CD4-positive, alpha-beta T cell (primary cell): ENCODE data around the gene CBX2. TPM values are rescaled to one million over a fixed set of nuclear protein-coding genes. Genes with fewer than 3 reads are reported as not detected.
A peak's percentile ranks its signal among the peaks of the same experiment; 100 is the strongest.

Source experiments
- ATAC-seq: fragments of 200-7000 bp; cut with Tn5 transposase; one replicate; pipeline ENCODE4 v1.10.0; 2022; ENCODE audit warnings: mild to moderate bottlenecking; ENCODE audit not compliant: poor library complexity
- CTCF ChIA-PET: fragments of 350-600 bp; sonication (Branson Sonifier 250); formaldehyde crosslinking; loops from one replicate; lab custom pipeline; 2021; ENCODE audit warnings: antibody characterized with exemption, inconsistent platforms; lab: Charles Lee
- POLR2A ChIA-PET: fragments of 350-600 bp; sonication (Branson Sonifier 250); formaldehyde crosslinking; loops from one replicate; lab custom pipeline; 2021; ENCODE audit warnings: antibody characterized with exemption, inconsistent platforms; lab: Charles Lee
- DNase-seq, 14 experiments: peaks; one replicate each; pipeline ENCODE4 v3.0.0-alpha.2; 2013 to 2020; ENCODE audit warnings: mixed read lengths in 2 of 14
- H3K27ac ChIP-seq, 2 donors: one replicate each; pipeline versions ENCODE4 v1.5.1 to v1.7.0; 2013; ENCODE audit warnings: low read length in 2 of 2, low read depth in 1 of 2, mild to moderate bottlenecking in 1 of 2
- H3K27me3 ChIP-seq, 2 experiments: 1 replicate in 1 of 2; 2 replicates in 1 of 2; pipeline versions ENCODE4 v1.6.1 to v1.7.0; 2013; ENCODE audit warnings: low read length in 2 of 2, control low read depth in 1 of 2, mild to moderate bottlenecking in 1 of 2, moderate library complexity in 1 of 2; ENCODE audit not compliant: insufficient read depth in 2 of 2, control insufficient read depth in 1 of 2
- H3K36me3 ChIP-seq: one replicate; pipeline ENCODE4 v1.6.1; 2013; ENCODE audit warnings: low read length, control low read depth; ENCODE audit not compliant: insufficient read depth
- H3K4me1 ChIP-seq: one replicate; pipeline ENCODE4 v1.6.1; 2013; ENCODE audit warnings: low read length, control low read depth; ENCODE audit not compliant: insufficient read depth
- H3K4me3 ChIP-seq: one replicate; pipeline ENCODE4 v1.5.1; 2013; ENCODE audit warnings: mild to moderate bottlenecking, low read length, moderate library complexity
- H3K9me3 ChIP-seq, 2 experiments: 1 replicate in 1 of 2; 2 replicates in 1 of 2; pipeline versions ENCODE4 v1.6.1 to v1.7.0; 2013; ENCODE audit warnings: low read length in 2 of 2, mild to moderate bottlenecking in 2 of 2, control low read depth in 1 of 2, moderate library complexity in 1 of 2; ENCODE audit not compliant: control insufficient read depth in 1 of 2, insufficient read depth in 1 of 2
- H3K27ac Mint-ChIP-seq: one replicate; pipeline ENCODE4 v1.8.0; 2020; ENCODE audit warnings: mixed read lengths
- H3K27me3 Mint-ChIP-seq: one replicate; pipeline ENCODE4 v1.8.0; 2021; ENCODE audit warnings: mixed read lengths
- H3K36me3 Mint-ChIP-seq: one replicate; pipeline ENCODE4 v1.8.0; 2021; ENCODE audit warnings: low read depth, mixed read lengths
- H3K4me1 Mint-ChIP-seq: one replicate; pipeline ENCODE4 v1.8.0; 2021; ENCODE audit warnings: low read depth, mixed read lengths
- H3K4me3 Mint-ChIP-seq: one replicate; pipeline ENCODE4 v1.8.0; 2020; ENCODE audit warnings: mild to moderate bottlenecking, mixed read lengths
- H3K9me3 Mint-ChIP-seq: one replicate; pipeline ENCODE4 v1.8.0; 2020; ENCODE audit warnings: mixed read lengths
- intact Hi-C, 2 experiments: fragments of 100-400 bp; cut with DNase I in 1 of 2; cut with micrococcal nuclease in 1 of 2; formaldehyde crosslinking; loops; one replicate each; pipeline versions ENCODE4 v1.15.1 to v1.9.0; 2023 to 2025; cut with DNase I, micrococcal nuclease
- total RNA-seq, 174 experiments: library from RNA in 2 of 174; stranded (reverse) in 2 of 174; gene quantifications; one replicate each; pipeline ENCODE4 v1.2.3 and lab custom pipeline; 2021 to 2026
- TF ChIP-seq, protein P1 (sequence below): fragments of 200-600 bp; IDR thresholded peaks from one replicate; pipeline ENCODE4 v1.8.0; 2022; ENCODE audit warnings: antibody characterized with exemption, mild to moderate bottlenecking

CBX2 gene
- total RNA-seq, 2 experiments from 2014 or later = 0.31 TPM; not detected in 1

DNA sequence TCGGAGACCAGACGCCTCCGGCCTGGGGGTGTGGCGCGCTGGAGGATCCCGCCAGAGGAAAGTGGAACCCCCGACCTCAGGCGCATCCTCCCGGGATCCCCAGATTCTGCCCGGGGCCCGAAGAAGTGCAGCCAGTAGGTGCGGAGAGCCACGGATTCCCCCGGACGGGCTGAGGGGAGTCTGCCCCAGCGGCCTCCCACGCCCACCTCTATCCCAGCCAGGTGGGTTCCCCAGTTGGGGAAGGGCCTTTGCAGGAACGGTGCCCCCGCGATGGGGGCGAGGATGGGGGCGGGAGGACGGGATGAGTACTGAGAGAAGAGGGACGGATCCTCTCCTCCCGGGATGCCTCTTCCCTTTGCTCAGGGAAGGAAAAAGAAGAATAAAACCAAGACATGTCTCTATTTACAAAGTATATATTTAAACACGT lies 13.8 kb downstream of the CBX2 start:
- Histone ChIP-seq H3K27ac (no peak overlapping the region), H3K27me3 (peaks cover 54 to 66% of the 10 kb centered on the region in 2 experiments), H3K36me3 (peaks cover 7% of the 10 kb centered on the region), H3K4me3 (no peak overlapping the region), H3K9me3 (peaks cover 0 to 29% of the 10 kb centered on the region in 2 experiments), H3K4me1 (peaks cover 43% of the 10 kb centered on the region)
- no peaks in the 10 kb centered on the region for H3K9me3 Mint-ChIP-seq
- peaks cover 53% of the 10 kb centered on the region for H3K27me3 Mint-ChIP-seq
- H3K36me3 Mint-ChIP-seq = peaks cover 4% of the 10 kb centered on the region
- no peak overlapping the region for H3K4me3 Mint-ChIP-seq
- DNase-seq (no peak), ATAC-seq (peak; percentile 3)
- TF ChIP-seq, protein P1, sequence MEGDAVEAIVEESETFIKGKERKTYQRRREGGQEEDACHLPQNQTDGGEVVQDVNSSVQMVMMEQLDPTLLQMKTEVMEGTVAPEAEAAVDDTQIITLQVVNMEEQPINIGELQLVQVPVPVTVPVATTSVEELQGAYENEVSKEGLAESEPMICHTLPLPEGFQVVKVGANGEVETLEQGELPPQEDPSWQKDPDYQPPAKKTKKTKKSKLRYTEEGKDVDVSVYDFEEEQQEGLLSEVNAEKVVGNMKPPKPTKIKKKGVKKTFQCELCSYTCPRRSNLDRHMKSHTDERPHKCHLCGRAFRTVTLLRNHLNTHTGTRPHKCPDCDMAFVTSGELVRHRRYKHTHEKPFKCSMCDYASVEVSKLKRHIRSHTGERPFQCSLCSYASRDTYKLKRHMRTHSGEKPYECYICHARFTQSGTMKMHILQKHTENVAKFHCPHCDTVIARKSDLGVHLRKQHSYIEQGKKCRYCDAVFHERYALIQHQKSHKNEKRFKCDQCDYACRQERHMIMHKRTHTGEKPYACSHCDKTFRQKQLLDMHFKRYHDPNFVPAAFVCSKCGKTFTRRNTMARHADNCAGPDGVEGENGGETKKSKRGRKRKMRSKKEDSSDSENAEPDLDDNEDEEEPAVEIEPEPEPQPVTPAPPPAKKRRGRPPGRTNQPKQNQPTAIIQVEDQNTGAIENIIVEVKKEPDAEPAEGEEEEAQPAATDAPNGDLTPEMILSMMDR = no peak
- intact Hi-C loops = loop anchor here in 1 of 2 experiments (2.0 kb wide), 1 partner anchor 43 kb away; no protein-coding TSS in a partner anchor
- H3K27ac Mint-ChIP-seq = no peak overlapping the region
- ChIA-PET CTCF (no interaction called here), POLR2A (interaction anchor here (0.9 kb wide), 1 partner anchor 13 kb away, joined by 3 read pairs; no protein-coding TSS in a partner anchor)
- H3K4me1 Mint-ChIP-seq = peaks cover 19% of the 10 kb centered on the region

DNA sequence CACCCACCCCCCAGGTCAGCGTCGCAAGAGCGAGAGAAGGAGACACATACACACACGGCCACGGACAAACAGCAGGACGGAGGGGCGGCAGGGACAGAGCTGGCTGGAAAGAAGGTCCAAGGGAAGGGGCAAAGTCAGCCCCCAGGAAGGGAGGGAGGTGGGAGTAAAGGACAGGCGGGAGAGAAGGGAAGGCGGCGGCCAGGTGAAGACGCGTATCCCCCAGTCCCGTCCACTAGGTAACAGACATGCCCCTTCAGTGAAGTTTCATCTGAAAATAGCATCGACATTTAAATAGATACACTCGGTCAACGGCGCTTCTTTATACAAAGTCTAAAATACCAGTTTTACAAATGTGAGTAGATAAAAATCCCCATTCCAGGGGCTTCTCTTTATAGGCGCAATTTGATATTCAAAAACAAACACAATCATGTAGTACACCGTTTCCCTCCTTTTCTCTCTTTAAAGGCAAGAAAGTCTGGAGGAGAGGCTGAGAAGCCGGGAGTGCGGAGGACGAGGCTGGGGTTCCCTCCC lies 14.5 kb downstream of the CBX2 start:
- H3K27me3 Mint-ChIP-seq = peaks cover 51% of the 10 kb centered on the region
- TF ChIP-seq, protein P1 = no peak
- Histone ChIP-seq H3K9me3 (peaks cover 0 to 29% of the 10 kb centered on the region in 2 experiments), H3K27ac (no peak overlapping the region), H3K4me1 (peaks cover 45% of the 10 kb centered on the region), H3K36me3 (peaks cover 7% of the 10 kb centered on the region), H3K4me3 (no peak overlapping the region), H3K27me3 (peaks cover 48 to 60% of the 10 kb centered on the region in 2 experiments)
- CTCF ChIA-PET = no interaction called here
- no peak for ATAC-seq
- peak overlapping the region; percentile 11 for H3K4me3 Mint-ChIP-seq
- H3K27ac Mint-ChIP-seq = no peak overlapping the region
- POLR2A ChIA-PET = interaction anchor here (0.9 kb wide), 1 partner anchor 50 kb away, joined by 4 read pairs; no protein-coding TSS in a partner anchor
- intact Hi-C loops = no loop called here
- H3K9me3 Mint-ChIP-seq = no peaks in the 10 kb centered on the region
- peaks cover 24% of the 10 kb centered on the region for H3K4me1 Mint-ChIP-seq
- DNase-seq = no peak
- peaks cover 9% of the 10 kb centered on the region for H3K36me3 Mint-ChIP-seq

DNA sequence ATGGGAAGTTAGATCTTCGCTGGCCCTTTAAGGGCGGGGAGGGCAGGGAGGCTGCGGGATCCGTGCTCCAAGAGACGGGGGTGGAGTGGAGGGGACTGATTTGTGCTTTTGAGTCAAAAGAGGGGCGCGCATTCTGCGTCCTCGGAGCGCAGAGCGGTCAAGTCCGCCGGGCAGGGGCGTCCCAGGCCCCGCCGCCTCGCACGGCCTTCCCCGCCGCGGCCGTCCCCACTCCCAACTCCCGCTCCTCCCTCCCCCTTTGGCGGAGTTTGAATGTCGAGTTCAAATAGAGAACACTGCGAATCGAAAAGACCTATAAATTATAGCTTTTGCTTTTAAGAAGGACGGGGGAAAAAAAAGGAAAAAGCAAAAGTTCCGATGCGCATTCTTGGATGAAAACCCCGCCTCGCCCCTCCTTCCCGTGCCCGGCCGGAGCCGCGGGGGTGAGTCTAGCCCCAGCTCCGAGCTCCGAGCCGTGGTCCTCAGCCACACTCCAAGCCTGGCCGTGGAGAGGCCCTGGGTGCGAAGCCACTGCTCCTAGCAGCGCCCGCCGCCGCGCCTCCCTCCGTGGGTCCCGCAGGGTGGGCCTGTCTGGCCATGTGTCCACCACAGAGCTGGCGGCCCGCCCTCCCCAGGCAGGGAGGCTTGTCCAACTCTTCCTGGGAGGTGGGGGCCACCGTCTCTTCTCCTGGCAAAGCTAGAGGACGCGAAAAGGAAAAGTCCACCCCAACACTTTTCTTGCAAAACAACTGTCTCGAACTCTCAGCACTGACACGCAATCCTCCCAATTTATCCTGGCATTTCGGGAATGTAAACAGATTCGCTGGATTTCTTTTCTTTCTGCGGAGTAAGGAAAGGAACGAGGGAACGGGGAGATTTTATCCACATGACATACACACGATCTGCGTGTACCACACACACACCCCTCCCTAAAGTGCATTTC lies 15.3 kb downstream of the CBX2 start:
- peaks cover 9% of the 10 kb centered on the region for H3K36me3 Mint-ChIP-seq
- H3K27me3 Mint-ChIP-seq = peaks cover 44% of the 10 kb centered on the region
- Histone ChIP-seq H3K27me3 (peaks cover 50 to 56% of the 10 kb centered on the region in 2 experiments), H3K9me3 (peaks cover 0 to 36% of the 10 kb centered on the region in 2 experiments), H3K36me3 (peaks cover 7% of the 10 kb centered on the region), H3K27ac (no peak overlapping the region), H3K4me3 (no peak overlapping the region), H3K4me1 (peaks cover 52% of the 10 kb centered on the region)
- H3K9me3 Mint-ChIP-seq = no peaks in the 10 kb centered on the region
- H3K4me3 Mint-ChIP-seq = no peak overlapping the region
- H3K4me1 Mint-ChIP-seq = peaks cover 25% of the 10 kb centered on the region
- DNase-seq (no peak), ATAC-seq (no peak)
- POLR2A ChIA-PET = interaction anchor here (0.9 kb wide), 1 partner anchor 49 kb away, joined by 4 read pairs; no protein-coding TSS in a partner anchor
- no peak overlapping the region for H3K27ac Mint-ChIP-seq
- TF ChIP-seq, protein P1 = no peak
- CTCF ChIA-PET = interaction anchor here (0.6 to 0.9 kb wide), 3 partner anchors 47 to 178 kb away, joined by 3 to 4 read pairs (median 3); no protein-coding TSS in a partner anchor
- intact Hi-C loops = no loop called here
